NT2/D1 (cell line): ENCODE measurements around the gene ATXN10.
A peak's percentile ranks its signal among the peaks of the same experiment; 100 is the strongest.
"Not testable (repeated sequence)": the region's sequence is repeated elsewhere in the genome, so short reads cannot be mapped to it uniquely, and the experiment has no call there.

ENCODE experiments used
- DNase-seq: peaks from one replicate; pipeline ENCODE4 v3.0.0-alpha.2; 2011; ENCODE audit warnings: low read depth, low spot score
- H3K27me3 ChIP-seq: 2 replicates; pipeline ENCODE4 v1.6.0; 2011; ENCODE audit warnings: mild to moderate bottlenecking; ENCODE audit not compliant: insufficient read length, insufficient read depth
- H3K36me3 ChIP-seq: 2 replicates; pipeline ENCODE4 v1.6.1; 2011; ENCODE audit warnings: mild to moderate bottlenecking, low read length, mixed read lengths; ENCODE audit not compliant: insufficient read depth, insufficient read length
- H3K4me1 ChIP-seq: 2 replicates; pipeline ENCODE4 v1.5.1; 2011; ENCODE audit not compliant: insufficient read depth, insufficient read length
- H3K4me3 ChIP-seq: 2 replicates; pipeline ENCODE4 v1.5.1; 2011; ENCODE audit warnings: low read depth; ENCODE audit not compliant: insufficient read length
- H3K9ac ChIP-seq: 2 replicates; pipeline ENCODE4 v1.6.0; 2011; ENCODE audit warnings: low read depth; ENCODE audit not compliant: insufficient read length
- H3K9me3 ChIP-seq: 2 replicates; pipeline ENCODE4 v1.5.1; 2011; ENCODE audit warnings: mild to moderate bottlenecking, low read length; ENCODE audit not compliant: insufficient read depth
- SUZ12 ChIP-seq: IDR thresholded peaks from 2 replicates; pipeline ENCODE4 v1.6.1; 2011; ENCODE audit not compliant: insufficient read length, insufficient read depth; ENCODE audit errors: extremely low read depth
- YY1 ChIP-seq: IDR thresholded peaks from 2 replicates; pipeline ENCODE4 v1.6.1; 2011; ENCODE audit not compliant: insufficient read length, insufficient read depth
- ZNF274 ChIP-seq: IDR thresholded peaks from 2 replicates; pipeline ENCODE4 v1.6.1; 2011; ENCODE audit warnings: mild to moderate bottlenecking, low read depth, low read length

The ATXN10 gene, protein sequence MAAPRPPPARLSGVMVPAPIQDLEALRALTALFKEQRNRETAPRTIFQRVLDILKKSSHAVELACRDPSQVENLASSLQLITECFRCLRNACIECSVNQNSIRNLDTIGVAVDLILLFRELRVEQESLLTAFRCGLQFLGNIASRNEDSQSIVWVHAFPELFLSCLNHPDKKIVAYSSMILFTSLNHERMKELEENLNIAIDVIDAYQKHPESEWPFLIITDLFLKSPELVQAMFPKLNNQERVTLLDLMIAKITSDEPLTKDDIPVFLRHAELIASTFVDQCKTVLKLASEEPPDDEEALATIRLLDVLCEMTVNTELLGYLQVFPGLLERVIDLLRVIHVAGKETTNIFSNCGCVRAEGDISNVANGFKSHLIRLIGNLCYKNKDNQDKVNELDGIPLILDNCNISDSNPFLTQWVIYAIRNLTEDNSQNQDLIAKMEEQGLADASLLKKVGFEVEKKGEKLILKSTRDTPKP

DNA sequence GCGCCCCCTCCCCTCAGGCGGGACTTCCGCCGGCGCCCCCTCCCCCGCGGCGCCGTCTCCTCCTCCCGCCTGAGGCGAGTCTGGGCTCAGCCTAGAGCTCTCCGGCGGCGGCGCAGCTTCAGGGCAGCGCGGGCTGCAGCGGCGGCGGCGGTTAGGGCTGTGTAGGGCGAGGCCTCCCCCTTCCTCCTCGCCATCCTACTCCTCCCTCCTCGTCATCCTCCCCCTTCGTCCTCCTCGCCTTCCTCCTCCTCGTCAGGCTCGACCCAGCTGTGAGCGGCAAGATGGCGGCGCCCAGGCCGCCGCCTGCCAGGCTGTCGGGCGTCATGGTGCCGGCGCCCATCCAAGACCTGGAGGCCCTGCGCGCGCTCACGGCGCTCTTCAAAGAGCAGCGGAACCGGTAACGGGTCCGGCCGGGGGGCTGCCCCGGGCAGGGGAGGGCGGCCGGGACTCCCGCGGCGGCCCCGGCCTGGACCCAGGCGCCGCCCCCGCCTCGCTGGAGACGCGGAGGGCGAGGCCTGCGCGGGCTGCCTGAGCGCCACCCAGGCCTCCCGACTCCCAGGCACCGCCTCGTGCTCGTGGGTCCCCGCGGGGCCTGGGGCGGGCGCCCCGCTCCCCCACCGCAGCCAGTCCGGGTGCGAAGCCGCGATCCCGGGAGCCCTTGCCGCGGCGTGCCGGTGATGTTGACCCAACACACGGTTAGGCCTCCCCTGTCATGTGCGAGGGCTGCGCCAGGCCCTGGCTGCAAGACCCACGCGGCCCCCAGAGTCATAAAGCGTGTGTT lies at the start of gene ATXN10:
Gene ATXN10, plus strand, starts transcription at position 52 of the 781 bp plus-strand sequence. Its CDS starts 230 bp downstream, at position 282.
- Histone ChIP-seq H3K9ac (peak within 1 kb of the TSS; percentile 95), H3K36me3 (peaks cover 8% of the 10 kb centered on the region), H3K27me3 (no peaks in the 10 kb centered on the region), H3K4me1 (no peaks in the 10 kb centered on the region), H3K4me3 (peak within 1 kb of the TSS; percentile 89), H3K9me3 (no peaks in the 10 kb centered on the region)
- TF ChIP-seq YY1 (peak; percentile 79), ZNF274 (no peak)
- no peak for DNase-seq

DNA sequence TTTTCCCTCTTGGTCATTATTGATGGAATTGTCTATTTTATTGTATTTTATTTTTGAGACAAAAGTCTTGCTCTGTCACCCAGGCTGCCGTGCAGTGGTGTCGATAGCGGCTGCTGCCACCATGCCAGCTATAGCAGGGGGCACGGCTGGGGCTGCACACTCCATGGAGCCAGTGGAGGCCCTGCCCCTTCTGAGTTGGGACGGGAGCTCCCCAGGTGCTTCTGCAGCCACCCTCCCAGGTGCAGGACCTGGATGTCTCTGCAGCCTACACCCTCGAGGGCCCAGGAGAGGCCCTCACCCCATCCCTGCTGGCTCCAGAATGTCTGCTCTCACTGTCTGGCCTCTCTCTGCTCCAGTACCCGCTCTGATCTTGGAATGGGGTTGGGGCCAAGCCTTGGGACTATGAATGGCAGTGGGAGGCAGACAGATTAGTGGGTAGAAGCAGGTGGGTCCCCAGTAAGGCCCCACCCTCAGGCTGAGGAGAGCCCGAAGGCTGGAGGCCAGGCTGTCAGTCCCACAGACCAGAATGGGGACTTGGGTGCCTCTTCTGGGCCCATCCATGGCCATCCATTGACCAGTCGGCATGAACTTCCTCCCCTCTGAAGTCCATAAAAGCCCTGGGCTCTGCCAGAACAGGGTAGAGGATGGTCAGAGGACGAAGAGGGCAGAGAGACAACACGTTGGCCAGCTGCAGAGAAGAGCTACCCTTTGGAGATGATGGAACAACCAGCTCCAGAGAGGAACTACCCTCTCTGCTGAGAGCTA lies 49.6 kb upstream of the ATXN10 start:
- TF ChIP-seq YY1, result no peak
- no peak for TF ChIP-seq ZNF274
- no peak for TF ChIP-seq SUZ12
- Histone ChIP-seq H3K36me3 (no peaks in the 10 kb centered on the region), H3K27me3 (no peaks in the 10 kb centered on the region), H3K9ac (no peak overlapping the region), H3K4me3 (no peak overlapping the region), H3K9me3 (no peaks in the 10 kb centered on the region), H3K4me1 (no peaks in the 10 kb centered on the region)
- no peak for DNase-seq

DNA sequence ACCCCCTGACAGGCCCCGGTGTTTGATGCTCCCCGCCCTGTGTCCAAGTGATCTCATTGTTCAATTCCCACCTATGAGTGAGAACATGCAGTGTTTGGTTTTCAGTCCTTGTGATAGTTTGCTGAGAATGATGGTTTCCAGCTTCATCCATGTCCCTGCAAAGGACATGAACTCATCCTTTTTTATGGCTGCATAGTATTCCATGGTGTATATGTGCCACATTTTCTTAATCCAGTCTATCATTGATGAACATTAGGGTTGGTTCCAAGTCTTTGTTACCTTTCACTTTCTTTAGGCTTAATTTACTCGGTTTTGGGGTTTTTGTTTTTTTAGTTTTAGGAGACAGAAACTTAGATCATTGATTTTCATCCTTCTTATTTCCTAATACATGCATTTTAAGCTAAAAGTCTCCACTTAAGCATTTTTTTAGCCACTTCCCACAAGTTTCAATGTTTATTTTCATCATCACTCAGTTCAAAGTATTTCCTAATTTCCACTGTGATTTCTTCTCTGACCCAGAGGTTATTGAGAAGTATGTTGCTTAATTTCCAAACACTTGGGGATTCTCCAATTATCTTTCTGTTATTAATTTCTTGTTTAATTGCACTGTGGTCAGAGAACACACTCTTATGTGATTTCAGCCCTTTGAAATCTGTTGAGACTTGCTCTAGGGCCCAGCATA lies 48.0 kb upstream of the ATXN10 start:
- H3K4me3 ChIP-seq, H3K4me1 ChIP-seq, DNase-seq, H3K27me3 ChIP-seq, H3K9ac ChIP-seq, H3K9me3 ChIP-seq, H3K36me3 ChIP-seq: not testable (repeated sequence)

DNA sequence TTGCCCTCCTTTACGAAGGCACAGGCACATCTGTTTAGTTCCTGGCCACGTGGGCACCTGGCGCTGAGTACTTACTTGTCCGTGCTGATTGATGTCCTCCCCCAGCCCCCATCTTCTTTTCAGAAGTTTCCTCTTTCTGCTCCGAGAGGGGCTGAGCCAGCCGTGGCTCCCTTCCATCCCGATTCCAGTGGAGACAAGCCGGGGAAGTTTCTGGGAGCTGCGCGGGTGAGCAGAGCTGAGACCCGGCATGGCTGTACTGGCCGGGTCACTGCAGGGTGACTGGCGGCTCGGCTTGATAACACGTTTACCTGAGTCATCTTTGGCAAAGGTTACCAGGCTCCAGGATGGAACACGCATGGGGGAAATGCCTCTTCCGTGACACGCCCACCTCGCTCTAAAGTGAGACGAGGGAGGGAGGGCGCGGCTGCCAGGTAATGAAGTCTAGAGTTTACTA lies 45.4 kb upstream of the ATXN10 start:
- Histone ChIP-seq H3K36me3 (no peaks in the 10 kb centered on the region), H3K27me3 (no peaks in the 10 kb centered on the region), H3K9ac (no peak overlapping the region), H3K4me1 (no peaks in the 10 kb centered on the region), H3K4me3 (no peak overlapping the region), H3K9me3 (no peaks in the 10 kb centered on the region)
- DNase-seq, result no peak
- TF ChIP-seq YY1, result no peak

DNA sequence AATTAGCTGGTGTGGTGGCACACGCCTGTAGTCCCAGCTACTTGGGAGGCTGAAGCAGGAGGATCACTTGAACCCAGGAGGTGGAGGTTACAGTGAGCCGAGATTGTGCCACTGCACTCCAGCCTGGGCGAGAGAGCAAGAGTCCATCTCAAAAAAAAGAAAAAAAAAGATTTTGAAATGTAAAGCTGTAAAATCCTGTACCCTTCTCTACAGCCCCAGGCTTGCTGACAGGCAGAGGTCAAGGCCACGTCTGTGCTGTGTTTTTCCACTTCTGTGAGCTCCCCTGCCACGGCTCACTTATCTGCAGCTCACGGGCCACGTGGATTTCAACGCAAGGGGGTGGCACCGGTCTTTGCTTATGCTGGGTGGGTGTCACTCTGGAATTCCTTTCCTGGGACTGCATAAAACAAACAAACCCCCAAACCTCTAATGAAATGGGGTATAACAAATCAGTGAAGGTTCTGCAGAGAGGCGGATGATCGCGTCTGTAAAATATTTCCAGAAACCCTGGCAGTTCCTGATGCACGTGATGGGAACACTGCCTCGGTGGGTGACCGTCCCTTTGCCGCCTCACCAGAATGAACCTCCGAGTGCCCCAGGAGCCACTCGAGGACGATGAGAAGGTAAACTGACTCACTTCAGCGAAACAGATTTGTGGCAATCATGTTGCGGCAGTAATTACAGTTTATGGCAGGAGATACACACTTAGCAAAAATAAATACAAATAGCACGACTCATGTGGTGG lies 44.0 kb upstream of the ATXN10 start:
- DNase-seq, result no peak
- TF ChIP-seq ZNF274, result no peak
- no peak for TF ChIP-seq SUZ12
- Histone ChIP-seq H3K27me3 (peaks cover 7% of the 10 kb centered on the region), H3K36me3 (no peaks in the 10 kb centered on the region), H3K9me3 (no peaks in the 10 kb centered on the region), H3K9ac (no peak overlapping the region), H3K4me3 (no peak overlapping the region), H3K4me1 (peaks cover 2% of the 10 kb centered on the region)

DNA sequence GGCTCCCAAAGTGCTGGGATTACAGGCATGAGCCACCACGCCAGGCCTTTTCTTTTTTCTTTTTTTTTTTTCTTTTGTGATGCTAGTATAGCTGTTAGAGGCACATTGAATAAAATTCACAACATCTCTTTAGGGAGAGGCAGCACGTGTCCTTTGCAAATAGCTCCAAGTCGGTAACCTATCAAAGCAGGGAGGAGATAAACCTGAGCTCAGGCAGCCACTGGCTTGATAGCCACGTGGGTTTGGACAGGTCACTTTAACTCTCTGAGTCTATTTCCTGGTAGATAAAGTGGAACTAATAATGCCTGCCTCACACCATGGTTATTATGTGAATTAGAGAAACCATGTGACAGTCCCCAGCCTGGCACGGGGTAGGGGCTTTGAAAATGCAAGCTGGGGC lies 43.1 kb upstream of the ATXN10 start:
- DNase-seq, result peak; percentile 49
- Histone ChIP-seq H3K4me3 (no peak overlapping the region), H3K9me3 (no peaks in the 10 kb centered on the region), H3K36me3 (no peaks in the 10 kb centered on the region), H3K4me1 (peaks cover 5% of the 10 kb centered on the region), H3K27me3 (peaks cover 7% of the 10 kb centered on the region), H3K9ac (no peak overlapping the region)
- TF ChIP-seq ZNF274 (no peak), YY1 (no peak), SUZ12 (no peak)
